Liver (tissue), 9 donors: ENCODE data around the gene CLCA1. TPM values are rescaled to one million over a fixed set of nuclear protein-coding genes. Genes with fewer than 3 reads are reported as not detected.

Experiments
- DNase-seq: peaks from one replicate; pipeline ENCODE4 v3.0.0-alpha.2; 2017; ENCODE audit warnings: low spot score
- H3K27ac ChIP-seq, 2 donors: one replicate each; pipeline ENCODE4 v1.7.0; 2013; ENCODE audit warnings: inconsistent platforms in 2 of 2, low read length in 2 of 2, control low read depth in 1 of 2, low read depth in 1 of 2, mild to moderate bottlenecking in 1 of 2
- H3K27me3 ChIP-seq, 4 donors: one replicate each; pipeline versions ENCODE4 v1.6.1 to v1.7.0; 2013; ENCODE audit warnings: low read length in 3 of 4, inconsistent platforms in 1 of 4, mild to moderate bottlenecking in 1 of 4, moderate library complexity in 1 of 4; ENCODE audit not compliant: control insufficient read depth in 4 of 4, insufficient read depth in 4 of 4
- H3K36me3 ChIP-seq, 4 donors: one replicate each; pipeline versions ENCODE4 v1.6.1 to v1.7.0; 2013; ENCODE audit warnings: low read length in 3 of 4, mild to moderate bottlenecking in 3 of 4, low read depth in 1 of 4, moderate library complexity in 1 of 4; ENCODE audit not compliant: control insufficient read depth in 4 of 4, insufficient read depth in 3 of 4
- H3K4me1 ChIP-seq, 4 donors: one replicate each; pipeline versions ENCODE4 v1.6.1 to v1.7.0; 2013; ENCODE audit warnings: low read length in 3 of 4, mild to moderate bottlenecking in 3 of 4, moderate library complexity in 1 of 4; ENCODE audit not compliant: control insufficient read depth in 4 of 4, insufficient read depth in 4 of 4
- H3K4me3 ChIP-seq, 3 donors: one replicate each; pipeline versions ENCODE4 v1.6.1 to v1.7.0; 2013; ENCODE audit warnings: low read length in 3 of 3, control low read depth in 1 of 3, low read depth in 1 of 3, mild to moderate bottlenecking in 1 of 3
- H3K9ac ChIP-seq, 2 donors: one replicate each; pipeline ENCODE4 v1.7.0; 2013; ENCODE audit warnings: low read length in 2 of 2, mild to moderate bottlenecking in 2 of 2, moderate library complexity in 2 of 2, control low read depth in 1 of 2, low read depth in 1 of 2
- H3K9me3 ChIP-seq, 4 donors: one replicate each; pipeline versions ENCODE4 v1.6.1 to v1.7.0; 2013; ENCODE audit warnings: low read length in 3 of 4; ENCODE audit not compliant: control insufficient read depth in 4 of 4
- EGR1 ChIP-seq, 2 donors: IDR thresholded peaks; 2 replicates each; pipeline ENCODE4 v1.6.1; 2016 to 2018; ENCODE audit warnings: antibody characterized with exemption in 2 of 2, low read depth in 2 of 2
- FOXA1 ChIP-seq: IDR thresholded peaks from 2 replicates; pipeline ENCODE4 v1.6.1; 2016; ENCODE audit warnings: antibody characterized with exemption
- FOXA2 ChIP-seq: IDR thresholded peaks from 2 replicates; pipeline ENCODE4 v1.6.1; 2016; ENCODE audit warnings: antibody characterized with exemption
- GABPA ChIP-seq, 2 donors: IDR thresholded peaks in 1 of 2; conservative IDR thresholded peaks in 1 of 2; 2 replicates each; pipeline ENCODE4 v1.6.1; 2016; ENCODE audit warnings: antibody characterized with exemption in 2 of 2, mild to moderate bottlenecking in 1 of 2, moderate library complexity in 1 of 2
- HNF4A ChIP-seq, 2 donors: conservative IDR thresholded peaks; 2 replicates each; pipeline ENCODE4 v1.6.1; 2016; ENCODE audit warnings: antibody characterized with exemption in 2 of 2, mild to moderate bottlenecking in 2 of 2
- HNF4G ChIP-seq: IDR thresholded peaks from 2 replicates; pipeline ENCODE4 v1.6.1; 2016; ENCODE audit warnings: antibody characterized with exemption
- JUND ChIP-seq, 2 donors: IDR thresholded peaks; 2 replicates each; pipeline ENCODE4 v1.6.1; 2016; ENCODE audit warnings: antibody characterized with exemption in 2 of 2
- NR2F2 ChIP-seq: IDR thresholded peaks from 2 replicates; pipeline ENCODE4 v1.6.1; 2016; ENCODE audit warnings: antibody characterized with exemption
- RAD21 ChIP-seq, 2 donors: IDR thresholded peaks; 2 replicates each; pipeline ENCODE4 v1.6.1; 2016; ENCODE audit warnings: antibody characterized with exemption in 2 of 2, mild to moderate bottlenecking in 2 of 2
- RXRA ChIP-seq, 2 donors: IDR thresholded peaks; 2 replicates each; pipeline ENCODE4 v1.6.1; 2017 to 2018; ENCODE audit warnings: antibody characterized with exemption in 2 of 2, mild to moderate bottlenecking in 1 of 2
- SP1 ChIP-seq: IDR thresholded peaks from 2 replicates; pipeline ENCODE4 v1.6.1; 2018; ENCODE audit warnings: antibody characterized with exemption, mild to moderate bottlenecking
- TAF1 ChIP-seq: conservative IDR thresholded peaks from 2 replicates; pipeline ENCODE4 v1.6.1; 2016; ENCODE audit warnings: antibody characterized with exemption, mild to moderate bottlenecking
- YY1 ChIP-seq: IDR thresholded peaks from 2 replicates; pipeline ENCODE4 v1.6.1; 2016; ENCODE audit warnings: antibody characterized with exemption, mild to moderate bottlenecking
- WGBS: extraction: QIAGEN DNeasy Blood & Tissue Kit; methylation state at CpG from one replicate; pipeline ENCODE4 v1.1.7; 2013; 5-methylcytosine and 5-hydroxymethylcytosine counted together
- polyA plus RNA-seq, 2 donors: library from polyadenylated mRNA; stranded (reverse) in 1 of 2; unstranded in 1 of 2; fragments of 200-250 nt in 1 of 2; fragments of >200 nt in 1 of 2; fragmentation: Nextera tagmentation in 1 of 2; extraction: Ambion mirVana in 1 of 2; gene quantifications; one replicate each; pipeline versions ENCODE4 v1.2.1 to v1.2.3, GENCODE V29; 2013 to 2015
- total RNA-seq, 2 donors: library from RNA; depleted of rRNA; stranded (reverse); fragments of >200 nt; gene quantifications; one replicate each; pipeline ENCODE4 v1.2.3, GENCODE V29; 2014
- TF ChIP-seq, protein P1 (sequence below): IDR thresholded peaks from 2 replicates; pipeline ENCODE4 v1.6.1; 2016; ENCODE audit warnings: antibody characterized with exemption
- TF ChIP-seq, protein P2 (sequence below): IDR thresholded peaks from 2 replicates; pipeline ENCODE4 v1.6.1; 2016; ENCODE audit warnings: antibody characterized with exemption
- TF ChIP-seq, protein P3 (sequence below): fragments of 150-350 bp; IDR thresholded peaks from 2 replicates; pipeline ENCODE4 v1.5.1; 2017; ENCODE audit warnings: improper control_type of control experiment, low read depth, low read length; ENCODE audit not compliant: missing input control
- TF ChIP-seq, protein P4 (sequence below): IDR thresholded peaks from 2 replicates; pipeline ENCODE4 v1.6.1; 2016; ENCODE audit warnings: antibody characterized with exemption, mild to moderate bottlenecking
- TF ChIP-seq, protein P5 (sequence below): IDR thresholded peaks from 2 replicates; pipeline ENCODE4 v1.6.1; 2016; ENCODE audit warnings: antibody characterized with exemption
- donor health status: healthy.
- donor health status: healthy.
- donor health status: healthy.
- donor health status: healthy.
- donor health status: healthy.

Gene CLCA1
- total and polyA plus RNA-seq, 4 donors = not detected

DNA sequence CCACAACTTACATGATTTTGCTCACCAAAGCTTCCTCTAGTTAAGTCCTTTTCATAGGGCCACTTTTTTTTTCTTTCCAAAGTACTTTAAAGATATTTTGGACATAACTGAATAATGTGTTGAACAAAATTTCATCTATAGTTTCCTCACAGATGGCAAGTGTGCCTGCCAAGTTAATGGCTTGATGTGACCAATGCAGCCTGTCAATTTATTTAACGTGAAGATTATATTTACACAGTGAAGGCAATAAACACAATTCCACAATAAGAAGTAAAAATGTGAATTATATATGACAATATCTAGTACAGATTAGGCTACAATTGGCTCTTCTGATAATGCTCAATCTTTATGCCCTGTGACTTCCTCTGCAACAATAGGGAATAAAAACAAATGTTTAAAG, 26.7 kb upstream of the CLCA1 start:
- 48% methylated on average over 1 of the region's 1 CpG for WGBS
- no peaks in the 10 kb centered on the region for H3K36me3 ChIP-seq
- H3K27ac ChIP-seq = no peak overlapping the region
- no peak for DNase-seq
- TF ChIP-seq FOXA1 (no peak), JUND (IDR thresholded peaks at IDR 0.05) (no peak), FOXA2 (no peak), HNF4A (conservative IDR thresholded peaks at IDR 0.05) (no peak), TAF1 (no peak), SP1 (no peak), RAD21 (IDR thresholded peaks at IDR 0.05) (no peak), EGR1 (IDR thresholded peaks at IDR 0.05; ENCODE audit: low read depth in 2 of 2) (no peak), NR2F2 (no peak)
- TF ChIP-seq, protein P1, sequence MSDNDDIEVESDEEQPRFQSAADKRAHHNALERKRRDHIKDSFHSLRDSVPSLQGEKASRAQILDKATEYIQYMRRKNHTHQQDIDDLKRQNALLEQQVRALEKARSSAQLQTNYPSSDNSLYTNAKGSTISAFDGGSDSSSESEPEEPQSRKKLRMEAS = no peak
- TF ChIP-seq, protein P2, sequence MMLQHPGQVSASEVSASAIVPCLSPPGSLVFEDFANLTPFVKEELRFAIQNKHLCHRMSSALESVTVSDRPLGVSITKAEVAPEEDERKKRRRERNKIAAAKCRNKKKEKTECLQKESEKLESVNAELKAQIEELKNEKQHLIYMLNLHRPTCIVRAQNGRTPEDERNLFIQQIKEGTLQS = no peak
- TF ChIP-seq, protein P3, sequence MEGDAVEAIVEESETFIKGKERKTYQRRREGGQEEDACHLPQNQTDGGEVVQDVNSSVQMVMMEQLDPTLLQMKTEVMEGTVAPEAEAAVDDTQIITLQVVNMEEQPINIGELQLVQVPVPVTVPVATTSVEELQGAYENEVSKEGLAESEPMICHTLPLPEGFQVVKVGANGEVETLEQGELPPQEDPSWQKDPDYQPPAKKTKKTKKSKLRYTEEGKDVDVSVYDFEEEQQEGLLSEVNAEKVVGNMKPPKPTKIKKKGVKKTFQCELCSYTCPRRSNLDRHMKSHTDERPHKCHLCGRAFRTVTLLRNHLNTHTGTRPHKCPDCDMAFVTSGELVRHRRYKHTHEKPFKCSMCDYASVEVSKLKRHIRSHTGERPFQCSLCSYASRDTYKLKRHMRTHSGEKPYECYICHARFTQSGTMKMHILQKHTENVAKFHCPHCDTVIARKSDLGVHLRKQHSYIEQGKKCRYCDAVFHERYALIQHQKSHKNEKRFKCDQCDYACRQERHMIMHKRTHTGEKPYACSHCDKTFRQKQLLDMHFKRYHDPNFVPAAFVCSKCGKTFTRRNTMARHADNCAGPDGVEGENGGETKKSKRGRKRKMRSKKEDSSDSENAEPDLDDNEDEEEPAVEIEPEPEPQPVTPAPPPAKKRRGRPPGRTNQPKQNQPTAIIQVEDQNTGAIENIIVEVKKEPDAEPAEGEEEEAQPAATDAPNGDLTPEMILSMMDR = no peak
- TF ChIP-seq, protein P4, sequence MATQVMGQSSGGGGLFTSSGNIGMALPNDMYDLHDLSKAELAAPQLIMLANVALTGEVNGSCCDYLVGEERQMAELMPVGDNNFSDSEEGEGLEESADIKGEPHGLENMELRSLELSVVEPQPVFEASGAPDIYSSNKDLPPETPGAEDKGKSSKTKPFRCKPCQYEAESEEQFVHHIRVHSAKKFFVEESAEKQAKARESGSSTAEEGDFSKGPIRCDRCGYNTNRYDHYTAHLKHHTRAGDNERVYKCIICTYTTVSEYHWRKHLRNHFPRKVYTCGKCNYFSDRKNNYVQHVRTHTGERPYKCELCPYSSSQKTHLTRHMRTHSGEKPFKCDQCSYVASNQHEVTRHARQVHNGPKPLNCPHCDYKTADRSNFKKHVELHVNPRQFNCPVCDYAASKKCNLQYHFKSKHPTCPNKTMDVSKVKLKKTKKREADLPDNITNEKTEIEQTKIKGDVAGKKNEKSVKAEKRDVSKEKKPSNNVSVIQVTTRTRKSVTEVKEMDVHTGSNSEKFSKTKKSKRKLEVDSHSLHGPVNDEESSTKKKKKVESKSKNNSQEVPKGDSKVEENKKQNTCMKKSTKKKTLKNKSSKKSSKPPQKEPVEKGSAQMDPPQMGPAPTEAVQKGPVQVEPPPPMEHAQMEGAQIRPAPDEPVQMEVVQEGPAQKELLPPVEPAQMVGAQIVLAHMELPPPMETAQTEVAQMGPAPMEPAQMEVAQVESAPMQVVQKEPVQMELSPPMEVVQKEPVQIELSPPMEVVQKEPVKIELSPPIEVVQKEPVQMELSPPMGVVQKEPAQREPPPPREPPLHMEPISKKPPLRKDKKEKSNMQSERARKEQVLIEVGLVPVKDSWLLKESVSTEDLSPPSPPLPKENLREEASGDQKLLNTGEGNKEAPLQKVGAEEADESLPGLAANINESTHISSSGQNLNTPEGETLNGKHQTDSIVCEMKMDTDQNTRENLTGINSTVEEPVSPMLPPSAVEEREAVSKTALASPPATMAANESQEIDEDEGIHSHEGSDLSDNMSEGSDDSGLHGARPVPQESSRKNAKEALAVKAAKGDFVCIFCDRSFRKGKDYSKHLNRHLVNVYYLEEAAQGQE = no peak
- TF ChIP-seq, protein P5, sequence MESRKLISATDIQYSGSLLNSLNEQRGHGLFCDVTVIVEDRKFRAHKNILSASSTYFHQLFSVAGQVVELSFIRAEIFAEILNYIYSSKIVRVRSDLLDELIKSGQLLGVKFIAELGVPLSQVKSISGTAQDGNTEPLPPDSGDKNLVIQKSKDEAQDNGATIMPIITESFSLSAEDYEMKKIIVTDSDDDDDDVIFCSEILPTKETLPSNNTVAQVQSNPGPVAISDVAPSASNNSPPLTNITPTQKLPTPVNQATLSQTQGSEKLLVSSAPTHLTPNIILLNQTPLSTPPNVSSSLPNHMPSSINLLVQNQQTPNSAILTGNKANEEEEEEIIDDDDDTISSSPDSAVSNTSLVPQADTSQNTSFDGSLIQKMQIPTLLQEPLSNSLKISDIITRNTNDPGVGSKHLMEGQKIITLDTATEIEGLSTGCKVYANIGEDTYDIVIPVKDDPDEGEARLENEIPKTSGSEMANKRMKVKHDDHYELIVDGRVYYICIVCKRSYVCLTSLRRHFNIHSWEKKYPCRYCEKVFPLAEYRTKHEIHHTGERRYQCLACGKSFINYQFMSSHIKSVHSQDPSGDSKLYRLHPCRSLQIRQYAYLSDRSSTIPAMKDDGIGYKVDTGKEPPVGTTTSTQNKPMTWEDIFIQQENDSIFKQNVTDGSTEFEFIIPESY = no peak
- H3K4me1 ChIP-seq = no peaks in the 10 kb centered on the region
- H3K4me3 ChIP-seq = no peak overlapping the region
- H3K9ac ChIP-seq = no peak overlapping the region
- peaks cover 0 to 3% (median 0%) of the 10 kb centered on the region in 4 donors for H3K27me3 ChIP-seq
- no peaks in the 10 kb centered on the region for H3K9me3 ChIP-seq

DNA sequence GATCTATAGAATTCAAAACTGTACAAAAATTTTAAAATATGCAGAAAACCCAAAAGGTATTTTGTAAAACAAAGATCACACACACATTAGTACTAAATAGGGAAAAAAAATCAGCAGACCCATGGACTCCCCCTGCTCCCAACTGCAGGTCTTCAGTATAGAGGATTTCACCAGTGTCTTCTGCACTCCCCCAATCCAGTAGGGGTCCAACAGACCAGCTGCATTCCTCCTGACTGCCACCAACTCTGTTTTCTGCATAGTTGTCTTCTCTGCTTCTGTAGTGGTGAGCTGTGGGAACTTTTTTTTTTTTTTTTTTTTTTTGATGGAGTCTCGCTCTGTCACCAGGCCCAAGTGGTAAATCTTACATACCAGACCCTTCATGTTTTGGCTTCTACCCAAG, 22.8 kb upstream of the CLCA1 start:
- Histone ChIP-seq H3K36me3 (no peaks in the 10 kb centered on the region), H3K9me3 (no peaks in the 10 kb centered on the region), H3K27ac (no peak overlapping the region), H3K27me3 (no peaks in the 10 kb centered on the region), H3K9ac (no peak overlapping the region), H3K4me1 (no peaks in the 10 kb centered on the region), H3K4me3 (no peak overlapping the region)
- 85% methylated on average over 1 of the region's 1 CpG for WGBS
- DNase-seq = no peak
- TF ChIP-seq RAD21 (IDR thresholded peaks at IDR 0.05) = no peak
- TF ChIP-seq, protein P2 = no peak
- no peak for TF ChIP-seq GABPA (IDR thresholded peaks at IDR 0.05 in 1 of 2, conservative IDR thresholded peaks at IDR 0.05 in 1 of 2)
- no peak for TF ChIP-seq RXRA (IDR thresholded peaks at IDR 0.05)
- TF ChIP-seq SP1 = no peak
- no peak for TF ChIP-seq YY1
- TF ChIP-seq, protein P3 = no peak
- TF ChIP-seq HNF4G = no peak
- TF ChIP-seq JUND (IDR thresholded peaks at IDR 0.05) = no peak
- TF ChIP-seq FOXA1 = no peak
- TF ChIP-seq, protein P4 = no peak
- no peak for TF ChIP-seq TAF1
- no peak for TF ChIP-seq HNF4A (conservative IDR thresholded peaks at IDR 0.05)
- TF ChIP-seq EGR1 (IDR thresholded peaks at IDR 0.05; ENCODE audit: low read depth in 2 of 2) = no peak
